Fibroblast of villous mesenchyme (primary cell): ENCODE measurements around the gene TSC2. TPM values are rescaled to one million over a fixed set of nuclear protein-coding genes. Genes with fewer than 3 reads are reported as not detected.
"Not testable (repeated sequence)": the region's sequence is repeated elsewhere in the genome, so short reads cannot be mapped to it uniquely, and the experiment has no call there.

Source experiments
- DNase-seq: peaks from one replicate; pipeline ENCODE4 v3.0.0-alpha.2; 2010; ENCODE audit warnings: low read depth
- H3K4me3 ChIP-seq: 2 replicates; pipeline ENCODE4 v1.5.1; 2011; ENCODE audit warnings: low read depth, mild to moderate bottlenecking, low read length
- small RNA-seq: library from RNA; depleted of rRNA; stranded (forward); fragments of <200 nt; gene quantifications from one replicate; pipeline ENCODE3, GENCODE V24; 2012
- total RNA-seq: library from RNA; depleted of rRNA; stranded (reverse); fragments of >200 nt; gene quantifications from 2 replicates; pipeline ENCODE4 v1.2.3, GENCODE V29; 2012

TSC2 gene
- total RNA-seq, 1 donor: 62.6 TPM

DNA sequence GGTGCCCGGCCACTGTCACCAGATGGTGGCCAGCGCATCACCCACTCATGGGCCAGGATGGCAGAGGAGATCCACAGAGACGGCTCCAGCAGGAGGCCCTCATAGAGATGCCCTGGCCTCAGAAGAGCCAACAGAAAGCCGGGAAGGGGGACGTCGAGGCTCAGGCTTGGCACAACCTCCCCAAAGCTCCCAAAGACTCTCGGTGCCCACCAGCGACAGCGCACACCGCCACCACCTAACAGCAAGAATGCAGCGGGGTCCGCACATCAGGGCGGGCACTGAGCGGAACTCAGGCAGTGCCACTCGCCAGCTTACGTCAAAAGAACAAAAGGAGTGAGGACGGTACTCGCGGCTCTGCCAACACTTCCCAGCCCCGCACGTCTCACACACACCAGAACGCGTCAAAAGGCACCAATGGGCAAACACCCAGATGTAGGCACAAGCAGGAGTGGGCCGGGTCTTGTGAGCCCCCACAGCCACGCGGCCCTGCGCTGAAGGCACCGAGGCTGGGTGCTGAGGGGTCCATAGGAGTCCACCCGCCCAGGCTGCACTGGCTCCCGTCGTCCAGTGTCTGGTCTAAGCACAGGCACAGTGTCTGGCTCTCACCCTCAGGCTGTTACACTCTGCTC lies 79.3 kb downstream of the TSC2 start:
- H3K4me3 ChIP-seq, DNase-seq: not testable (repeated sequence)

DNA sequence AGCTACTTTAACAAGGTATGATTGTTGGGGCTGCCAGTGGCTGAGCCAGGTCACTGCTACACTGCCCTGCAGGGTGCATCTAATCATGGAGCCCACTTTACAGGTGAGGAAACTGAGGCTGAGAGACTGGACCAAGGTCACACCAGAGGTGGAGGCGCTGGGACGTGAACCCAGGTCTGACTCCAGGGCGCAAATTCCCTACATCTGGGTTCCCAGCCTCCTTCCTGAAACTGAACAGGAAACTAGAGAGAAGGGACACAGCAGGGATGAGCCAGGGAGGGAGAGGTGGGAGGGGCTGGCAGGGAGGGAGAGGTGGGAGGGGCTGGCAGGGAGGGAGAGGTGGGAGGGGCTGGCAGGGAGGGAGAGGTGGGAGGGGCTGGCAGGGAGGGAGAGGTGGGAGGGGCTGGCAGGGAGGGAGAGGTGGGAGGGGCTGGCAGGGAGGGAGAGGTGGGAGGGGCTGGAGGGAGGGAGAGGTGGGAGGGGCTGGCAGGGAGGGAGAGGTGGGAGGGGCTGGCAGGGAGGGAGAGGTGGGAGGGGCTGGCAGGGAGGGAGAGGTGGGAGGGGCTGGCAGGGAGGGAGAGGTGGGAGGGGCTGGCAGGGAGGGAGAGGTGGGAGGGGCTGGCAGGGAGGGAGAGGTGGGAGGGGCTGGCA lies 80.0 kb downstream of the TSC2 start:
- not testable (repeated sequence) for H3K4me3 ChIP-seq
- peak; percentile 72 for DNase-seq

- H3K4me3 ChIP-seq: not testable (repeated sequence)
- DNase-seq: peak; percentile 95
Observed at GRCh38 chr16:2129251-2129650, 81.5 kb downstream of the TSC2 start.

DNA sequence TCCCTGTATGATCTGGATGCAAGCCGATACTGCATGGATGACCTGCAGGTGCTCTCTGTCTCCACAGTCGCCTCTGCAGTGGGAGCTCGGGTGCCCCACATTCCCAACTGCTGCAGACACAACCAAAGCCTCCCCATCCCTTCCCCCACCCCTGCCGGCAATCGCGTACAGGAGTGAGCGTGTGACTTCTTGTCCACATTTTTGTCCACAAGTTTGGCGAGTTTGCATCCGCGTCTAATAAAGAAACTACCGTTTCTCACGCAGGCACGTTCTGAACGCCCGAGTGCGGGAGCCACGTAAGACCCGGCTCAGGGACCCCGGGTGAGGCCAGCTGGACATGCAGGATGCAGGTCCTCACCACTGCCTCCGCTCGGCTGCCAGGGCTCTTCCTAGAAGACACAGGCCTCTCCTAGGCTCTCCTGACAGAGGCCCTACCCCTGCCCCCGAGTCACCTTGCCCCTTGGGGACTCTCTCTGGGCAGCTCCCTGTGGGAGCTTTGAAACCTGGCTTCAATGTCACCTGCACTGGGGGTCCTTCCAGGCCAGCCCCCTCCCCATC lies 82.2 kb downstream of the TSC2 start:
- DNase-seq: peak; percentile 56
- H3K4me3 ChIP-seq: not testable (repeated sequence)

GRCh38 chr16:2133797-2134196 lies 86.0 kb downstream of the TSC2 start:
- peak overlapping the region; percentile 46 for H3K4me3 ChIP-seq
- not testable (repeated sequence) for DNase-seq

DNA sequence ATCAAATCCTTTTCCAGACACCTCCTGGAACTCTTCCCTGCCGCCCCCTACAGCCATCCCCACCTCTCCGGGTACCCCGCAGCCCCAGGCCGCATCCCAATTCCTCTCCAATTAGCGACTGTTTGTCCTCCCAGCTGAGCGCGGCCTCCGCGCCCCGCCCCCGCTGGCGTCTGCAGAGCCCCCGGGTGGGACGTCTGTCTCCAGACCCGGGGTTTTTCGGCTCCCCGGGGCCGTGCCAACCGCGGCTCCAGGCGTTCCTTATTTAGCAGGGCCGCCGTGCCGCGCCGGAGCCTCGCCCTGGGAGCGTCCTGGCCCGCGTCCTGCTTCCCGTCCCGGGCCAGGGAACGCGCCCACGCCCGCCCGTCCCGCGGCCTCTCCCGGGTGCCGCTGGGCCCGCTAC lies 87.3 kb downstream of the TSC2 start:
- peak overlapping the region; percentile 64 for H3K4me3 ChIP-seq
- DNase-seq: not testable (repeated sequence)

GRCh38 chr16:2135770-2136490 lies 88.1 kb downstream of the TSC2 start, which contains the start of gene PKD1:
Gene PKD1 (minus strand): TSS chr16:2135898. CDS start chr16:2135689, 209 bp downstream.
- H3K4me3 ChIP-seq: peak within 1 kb of the TSS; percentile 64
- DNase-seq: peak; percentile 96

Small RNA genes within 50 kb of the gene (small RNA-seq; reads per million reads assigned to genes)
- not detected for gene MIR1225
- gene MIR3180-5: not detected
- not detected for gene MIR4516
- gene RF00019: not detected
- gene RN7SL219P: not detected

Other genes with a start within 250 kb of the TSC2 start
- gene HAGH, start 221.2 kb upstream of the TSC2 start, total RNA-seq: 22.5 and 24.6 TPM in 2 replicates
- 51.8 and 63.8 TPM in 2 replicates for gene FAHD1, start 220.8 kb upstream of the TSC2 start, total RNA-seq
- gene MEIOB, start 175.8 kb upstream of the TSC2 start, total RNA-seq: under 0.01 TPM in 1 of 2 replicates, not detected in the other
- gene HS3ST6, start 129.6 kb upstream of the TSC2 start, total RNA-seq: not detected in 2 replicates
- 14.2 and 16.4 TPM in 2 replicates for gene MSRB1, start 104.8 kb upstream of the TSC2 start, total RNA-seq
- gene RPL3L, start 93.3 kb upstream of the TSC2 start, total RNA-seq: not detected in 2 replicates
- gene NDUFB10, start 88.4 kb upstream of the TSC2 start, total RNA-seq: 87.2 and 156 TPM in 2 replicates
- gene RPS2, start 83.2 kb upstream of the TSC2 start, total RNA-seq: 1,294 and 1,994 TPM in 2 replicates
- not detected in 2 replicates for gene RNF151, start 81.1 kb upstream of the TSC2 start, total RNA-seq
- 28.5 and 39.0 TPM in 2 replicates for gene TBL3, start 75.9 kb upstream of the TSC2 start, total RNA-seq
- gene NOXO1, start 66.5 kb upstream of the TSC2 start, total RNA-seq: 0.43 TPM in 1 of 2 replicates, not detected in the other
- 9.5 and 13.9 TPM in 2 replicates for gene GFER, start 63.8 kb upstream of the TSC2 start, total RNA-seq
- 1.6 and 2.6 TPM in 2 replicates for gene SYNGR3, start 58.0 kb upstream of the TSC2 start, total RNA-seq
- gene ZNF598, start 38.2 kb upstream of the TSC2 start, total RNA-seq: 23.5 and 27.6 TPM in 2 replicates
- 0.32 and 1.3 TPM in 2 replicates for gene NPW, start 28.2 kb upstream of the TSC2 start, total RNA-seq
- gene NHERF2, start 21.1 kb upstream of the TSC2 start, total RNA-seq: 52.7 and 59.3 TPM in 2 replicates
- gene NTHL1, start 151 bp upstream of the TSC2 start, total RNA-seq: 25.5 and 31.9 TPM in 2 replicates
- gene PKD1, start 87.9 kb downstream of the TSC2 start, total RNA-seq: 139 and 191 TPM in 2 replicates
- 0.97 and 1.3 TPM in 2 replicates for gene RAB26, start 100.6 kb downstream of the TSC2 start, total RNA-seq
- gene TRAF7, start 107.8 kb downstream of the TSC2 start, total RNA-seq: 52.2 and 62.6 TPM in 2 replicates
- gene CASKIN1, start 148.6 kb downstream of the TSC2 start, total RNA-seq: under 0.01 and 0.86 TPM in 2 replicates
- 18.4 and 24.2 TPM in 2 replicates for gene MLST8, start 157.5 kb downstream of the TSC2 start, total RNA-seq
- 1.6 and 1.7 TPM in 2 replicates for gene BRICD5, start 162.9 kb downstream of the TSC2 start, total RNA-seq
- gene PGP, start 166.9 kb downstream of the TSC2 start, total RNA-seq: 20.3 TPM in 2 replicates
- gene E4F1, start 175.6 kb downstream of the TSC2 start, total RNA-seq: 25.9 and 32.5 TPM in 2 replicates
- 0.64 and 0.86 TPM in 2 replicates for gene DNASE1L2, start 188.5 kb downstream of the TSC2 start, total RNA-seq
- 40.2 and 50.9 TPM in 2 replicates for gene ECI1, start 203.6 kb downstream of the TSC2 start, total RNA-seq
- gene RNPS1, start 220.1 kb downstream of the TSC2 start, total RNA-seq: 85.7 and 95.0 TPM in 2 replicates